ENCODE results near the gene CCDC106.

CCDC106 gene

GRCh38 chr19:55677572-55678028, 29.6 kb downstream of the CCDC106 start:
- DNase-seq (ENCODE audit: insufficient read length, low spot score) = no peak
- no peak for TF ChIP-seq TAF1 (IDR thresholded peaks at IDR 0.05; ENCODE audit: low read depth, low read length)
- no peak for TF ChIP-seq POLR2A (IDR thresholded peaks at IDR 0.05; ENCODE audit: low read depth, low read length)
- no peak for TF ChIP-seq PAX5 (IDR thresholded peaks at IDR 0.05; ENCODE audit: insufficient read depth, low read length, severe bottlenecking)
- TF ChIP-seq POLR2AphosphoS5 (IDR thresholded peaks at IDR 0.05; ENCODE audit: low read depth, low read length) = no peak
- no peak for TF ChIP-seq POU2F2 (IDR thresholded peaks at IDR 0.05; ENCODE audit: low read depth, low read length)
- no peak for TF ChIP-seq SPI1 (IDR thresholded peaks at IDR 0.05; ENCODE audit: low read depth, low read length)

GRCh38 chr19:55678121-55678671, 30.2 kb downstream of the CCDC106 start:
- TF ChIP-seq POLR2AphosphoS5 (IDR thresholded peaks at IDR 0.05; ENCODE audit: low read depth, low read length) (no peak), SPI1 (IDR thresholded peaks at IDR 0.05; ENCODE audit: low read depth, low read length) (peak; percentile 100), POLR2A (IDR thresholded peaks at IDR 0.05; ENCODE audit: low read depth, low read length) (peak; percentile 77), POU2F2 (IDR thresholded peaks at IDR 0.05; ENCODE audit: low read depth, low read length) (peak; percentile 92), PAX5 (IDR thresholded peaks at IDR 0.05; ENCODE audit: insufficient read depth, low read length, severe bottlenecking) (peak; percentile 82), TAF1 (IDR thresholded peaks at IDR 0.05; ENCODE audit: low read depth, low read length) (peak; percentile 54; the same call in 1 of the 2 replicates)
- DNase-seq (ENCODE audit: insufficient read length, low spot score) (peak; percentile 79), FAIRE-seq (peak; percentile 93)

More at GRCh38 chr19:55677572-55678028, 29.6 kb downstream of the CCDC106 start:
- FAIRE-seq = no peak

DNA sequence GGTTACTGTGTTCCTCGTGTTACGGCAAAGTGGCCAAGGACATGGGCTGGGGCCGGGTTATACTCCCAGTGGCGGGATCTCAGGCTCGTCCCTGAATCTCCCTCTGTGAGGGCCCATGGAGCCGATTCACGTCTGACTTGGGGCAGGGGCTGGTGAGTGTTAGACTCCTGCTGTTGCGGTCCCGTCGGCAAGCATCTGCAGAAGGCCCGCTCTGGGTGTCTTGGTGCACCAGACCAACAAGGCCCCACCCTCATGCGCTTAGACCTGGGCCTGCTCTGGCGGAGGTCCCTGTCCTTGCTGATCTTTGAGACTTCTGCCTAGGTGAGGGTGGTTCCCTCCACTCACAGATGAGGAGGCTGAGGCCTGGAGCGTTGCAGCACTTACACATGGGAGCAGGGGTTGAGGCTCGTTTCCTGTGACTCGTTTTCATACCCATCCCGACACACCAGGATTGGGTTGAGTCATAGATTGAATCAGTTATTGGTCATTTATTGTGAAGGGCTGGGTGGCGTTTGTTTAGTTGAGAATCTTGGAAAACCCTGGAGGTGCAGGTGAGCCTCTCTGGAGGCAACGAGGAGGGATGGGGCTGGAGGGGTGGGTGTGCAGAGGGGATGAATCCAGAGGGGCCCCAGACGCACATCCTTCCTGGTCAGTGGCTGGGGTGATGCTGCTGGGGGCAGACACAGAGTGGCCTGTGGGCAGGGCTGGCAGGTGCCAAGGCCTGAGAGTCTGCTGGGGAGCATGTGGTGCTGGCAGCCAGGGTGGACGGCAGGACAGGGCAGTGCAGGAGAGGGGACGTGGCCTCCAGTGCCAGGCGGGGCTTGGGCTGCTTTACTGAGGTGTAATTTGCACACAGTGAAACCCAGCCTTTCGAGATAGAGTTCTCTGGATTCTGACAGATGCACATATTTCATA, 31.6 kb downstream of the CCDC106 start:
- FAIRE-seq (no peak), DNase-seq (ENCODE audit: insufficient read length, low spot score) (no peak)
- TF ChIP-seq PAX5 (IDR thresholded peaks at IDR 0.05; ENCODE audit: insufficient read depth, low read length, severe bottlenecking) (no peak), TAF1 (IDR thresholded peaks at IDR 0.05; ENCODE audit: low read depth, low read length) (no peak), POLR2AphosphoS5 (IDR thresholded peaks at IDR 0.05; ENCODE audit: low read depth, low read length) (no peak), POLR2A (IDR thresholded peaks at IDR 0.05; ENCODE audit: low read depth, low read length) (no peak), SPI1 (IDR thresholded peaks at IDR 0.05; ENCODE audit: low read depth, low read length) (no peak), POU2F2 (IDR thresholded peaks at IDR 0.05; ENCODE audit: low read depth, low read length) (no peak)

- DNase-seq (ENCODE audit: insufficient read length, low spot score) = no peak
- no peak for TF ChIP-seq PAX5 (IDR thresholded peaks at IDR 0.05; ENCODE audit: insufficient read depth, low read length, severe bottlenecking)
- no peak for TF ChIP-seq SPI1 (IDR thresholded peaks at IDR 0.05; ENCODE audit: low read depth, low read length)
- no peak for TF ChIP-seq POLR2A (IDR thresholded peaks at IDR 0.05; ENCODE audit: low read depth, low read length)
- no peak; the same call in 1 of the 2 replicates for TF ChIP-seq POLR2AphosphoS5 (IDR thresholded peaks at IDR 0.05; ENCODE audit: low read depth, low read length)
- FAIRE-seq = no peak
These were observed 32.5 kb downstream of the CCDC106 start for GRCh38 chr19:55680339-55681130.

DNA sequence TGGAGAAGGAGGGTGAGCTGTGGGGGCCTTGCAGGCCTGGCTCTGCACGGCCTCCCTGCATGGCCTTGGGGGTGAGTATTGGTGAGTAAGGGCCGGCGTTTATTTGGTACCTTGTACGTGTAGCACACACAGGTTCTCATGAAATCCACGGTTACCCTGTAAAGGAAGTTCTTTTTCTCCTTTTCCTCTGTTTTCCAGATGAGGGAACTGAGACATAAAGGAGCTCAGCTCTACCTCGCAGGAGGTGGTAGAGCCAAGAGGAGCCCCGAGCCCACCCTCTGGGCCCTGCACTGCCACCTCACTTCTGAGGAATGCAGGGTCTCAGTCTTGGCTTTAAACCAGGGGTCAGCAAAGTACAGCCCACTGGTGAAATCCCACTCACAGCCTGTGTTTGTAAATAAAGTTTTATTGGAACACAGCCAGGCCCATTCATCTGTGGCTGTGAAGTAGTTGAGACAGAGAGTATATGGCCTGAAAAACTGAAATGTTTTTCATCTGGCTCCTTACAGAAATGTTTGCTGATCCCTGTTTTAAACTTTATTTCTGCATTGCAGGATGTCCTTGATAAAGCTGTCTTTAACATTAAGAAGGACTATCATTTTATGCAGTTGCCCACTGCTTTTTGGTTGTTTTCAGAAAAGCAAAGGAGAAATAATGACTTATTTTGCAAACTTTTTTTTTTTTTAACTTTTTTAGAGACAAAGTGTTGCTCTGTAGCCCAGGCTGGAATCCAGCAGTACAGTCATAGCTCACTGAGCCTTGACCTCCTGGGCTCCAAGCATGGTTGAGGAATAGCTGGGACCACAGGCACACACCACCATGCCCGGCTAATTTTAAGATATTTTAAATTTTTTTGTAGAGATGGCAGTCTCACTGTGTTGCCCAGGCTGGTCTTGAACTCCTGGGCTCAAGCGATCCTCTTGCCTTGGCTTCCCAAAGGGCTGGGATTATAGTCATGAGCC, 33.4 kb downstream of the CCDC106 start:
- DNase-seq (ENCODE audit: insufficient read length, low spot score) = no peak
- peak; percentile 16 for FAIRE-seq
- TF ChIP-seq POU2F2 (IDR thresholded peaks at IDR 0.05; ENCODE audit: low read depth, low read length) (no peak), PAX5 (IDR thresholded peaks at IDR 0.05; ENCODE audit: insufficient read depth, low read length, severe bottlenecking) (no peak), TAF1 (IDR thresholded peaks at IDR 0.05; ENCODE audit: low read depth, low read length) (no peak), POLR2AphosphoS5 (IDR thresholded peaks at IDR 0.05; ENCODE audit: low read depth, low read length) (no peak), POLR2A (IDR thresholded peaks at IDR 0.05; ENCODE audit: low read depth, low read length) (no peak), SPI1 (IDR thresholded peaks at IDR 0.05; ENCODE audit: low read depth, low read length) (no peak)

DNA sequence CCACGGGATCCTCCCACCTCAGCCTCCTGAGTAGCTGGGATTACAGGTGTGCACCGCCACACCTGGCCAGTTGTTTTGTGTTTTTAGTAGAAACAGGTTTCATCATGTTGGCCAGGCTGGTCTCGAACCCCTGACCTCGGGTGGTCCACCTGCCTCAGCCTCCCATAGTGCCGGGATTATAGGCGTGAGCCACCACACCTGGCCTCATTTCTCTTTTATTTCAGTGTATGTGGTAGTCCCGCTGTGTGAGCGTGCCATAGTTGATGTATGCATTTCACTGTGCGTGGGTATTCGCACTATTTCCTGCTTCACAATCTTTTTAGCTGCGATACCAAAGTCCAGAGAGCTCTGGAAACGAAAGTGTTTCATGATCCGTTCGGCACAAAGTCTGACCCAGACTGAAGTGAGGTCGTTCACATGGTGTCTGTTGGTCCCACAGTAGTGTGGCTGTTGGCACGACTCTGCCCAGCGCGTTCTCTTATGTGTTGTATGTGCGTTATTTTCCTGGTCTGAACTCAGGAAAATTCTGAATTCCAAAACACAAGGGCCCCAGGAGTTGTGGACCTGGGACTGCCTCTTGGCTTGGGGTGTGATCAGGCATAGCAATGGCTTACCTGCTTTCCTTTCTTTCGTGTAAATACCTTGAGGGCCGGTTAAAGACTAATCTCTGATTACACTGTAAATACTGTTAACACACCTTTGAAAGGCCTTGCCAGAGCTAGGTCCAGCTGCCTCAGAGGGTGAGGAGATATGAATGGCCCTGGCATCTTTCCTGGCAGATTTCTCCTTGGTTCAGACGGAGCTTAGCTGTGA, 35.6 kb downstream of the CCDC106 start:
- TF ChIP-seq SPI1 (IDR thresholded peaks at IDR 0.05; ENCODE audit: low read depth, low read length) = no peak
- no peak for TF ChIP-seq POU2F2 (IDR thresholded peaks at IDR 0.05; ENCODE audit: low read depth, low read length)
- no peak for TF ChIP-seq POLR2A (IDR thresholded peaks at IDR 0.05; ENCODE audit: low read depth, low read length)
- no peak for TF ChIP-seq PAX5 (IDR thresholded peaks at IDR 0.05; ENCODE audit: insufficient read depth, low read length, severe bottlenecking)
- TF ChIP-seq TAF1 (IDR thresholded peaks at IDR 0.05; ENCODE audit: low read depth, low read length) = no peak
- no peak for TF ChIP-seq POLR2AphosphoS5 (IDR thresholded peaks at IDR 0.05; ENCODE audit: low read depth, low read length)
- DNase-seq (ENCODE audit: insufficient read length, low spot score) = no peak
- FAIRE-seq = no peak

GRCh38 chr19:55684946-55685681, 37.1 kb downstream of the CCDC106 start:
- DNase-seq (ENCODE audit: insufficient read length, low spot score) (no peak), FAIRE-seq (no peak)
- TF ChIP-seq TAF1 (IDR thresholded peaks at IDR 0.05; ENCODE audit: low read depth, low read length) = no peak
- TF ChIP-seq PAX5 (IDR thresholded peaks at IDR 0.05; ENCODE audit: insufficient read depth, low read length, severe bottlenecking) = no peak
- TF ChIP-seq POU2F2 (IDR thresholded peaks at IDR 0.05; ENCODE audit: low read depth, low read length) = no peak
- no peak for TF ChIP-seq SPI1 (IDR thresholded peaks at IDR 0.05; ENCODE audit: low read depth, low read length)
- no peak for TF ChIP-seq POLR2A (IDR thresholded peaks at IDR 0.05; ENCODE audit: low read depth, low read length)
- no peak for TF ChIP-seq POLR2AphosphoS5 (IDR thresholded peaks at IDR 0.05; ENCODE audit: low read depth, low read length)

All from GM12891 (cell line).